Common myeloid progenitor, CD34-positive (primary cell): ENCODE results near the gene MEGF11.
A peak's percentile ranks its signal among the peaks of the same experiment; 100 is the strongest.

Experiments
- CTCF ChIA-PET: fragments of 350-600 bp; sonication (Branson Sonifier 250); formaldehyde crosslinking; loops from one replicate; lab custom pipeline; 2021; ENCODE audit warnings: antibody characterized with exemption; lab: Charles Lee
- POLR2A ChIA-PET: fragments of 350-600 bp; sonication (Branson Sonifier 250); formaldehyde crosslinking; loops from one replicate; lab custom pipeline; 2021; ENCODE audit warnings: antibody characterized with exemption; lab: Charles Lee
- DNase-seq, 3 donors: peaks; one replicate each; pipeline versions ENCODE4 v3.0.0 to v3.0.0-alpha.2; 2013
- H3K27ac ChIP-seq, 2 experiments: 1 replicate in 1 of 2; 2 replicates in 1 of 2; pipeline ENCODE4 v1.7.0; 2013; ENCODE audit warnings: inconsistent platforms in 2 of 2, low read length in 2 of 2, mild to moderate bottlenecking in 2 of 2, low read depth in 1 of 2, moderate library complexity in 1 of 2; ENCODE audit not compliant: severe bottlenecking in 2 of 2, insufficient read depth in 1 of 2, poor library complexity in 1 of 2
- H3K27me3 ChIP-seq, 5 experiments: replicated peaks in 2 of 5; 1 replicate in 3 of 5; 2 replicates in 2 of 5; pipeline versions ENCODE4 v1.6.1 to v1.7.0; 2013; ENCODE audit warnings: low read length in 4 of 5, mild to moderate bottlenecking in 2 of 5, moderate library complexity in 2 of 5, inconsistent platforms in 1 of 5; ENCODE audit not compliant: insufficient read depth in 5 of 5, control insufficient read depth in 4 of 5
- H3K36me3 ChIP-seq, 4 experiments: 1 replicate in 2 of 4; 2 replicates in 2 of 4; pipeline versions ENCODE4 v1.6.1 to v1.7.0; 2013; ENCODE audit warnings: low read length in 3 of 4, control low read depth in 1 of 4, mild to moderate bottlenecking in 1 of 4; ENCODE audit not compliant: control insufficient read depth in 4 of 4, insufficient read depth in 4 of 4
- H3K4me1 ChIP-seq, 4 experiments: 1 replicate in 3 of 4; 2 replicates in 1 of 4; pipeline versions ENCODE4 v1.6.1 to v1.7.1; 2013; ENCODE audit warnings: low read length in 3 of 4, mild to moderate bottlenecking in 3 of 4, control low read depth in 1 of 4, inconsistent platforms in 1 of 4, moderate library complexity in 1 of 4; ENCODE audit not compliant: control insufficient read depth in 4 of 4, insufficient read depth in 4 of 4; ENCODE audit errors: control extremely low read depth in 1 of 4
- H3K4me3 ChIP-seq, 7 experiments: 1 replicate in 4 of 7; 2 replicates in 3 of 7; pipeline versions ENCODE4 v1.5.1 to v1.7.0; 2013; ENCODE audit warnings: mild to moderate bottlenecking in 7 of 7, low read length in 6 of 7, moderate library complexity in 6 of 7, inconsistent platforms in 2 of 7, low read depth in 2 of 7, control low read depth in 1 of 7; ENCODE audit not compliant: insufficient read depth in 4 of 7, control insufficient read depth in 1 of 7; ENCODE audit errors: extremely low read depth in 1 of 7
- H3K9me3 ChIP-seq, 5 experiments: 1 replicate in 4 of 5; 2 replicates in 1 of 5; pipeline versions ENCODE4 v1.6.1 to v1.7.1; 2013; ENCODE audit warnings: low read length in 4 of 5, mild to moderate bottlenecking in 2 of 5, inconsistent platforms in 1 of 5, low read depth in 1 of 5, moderate library complexity in 1 of 5; ENCODE audit not compliant: control insufficient read depth in 4 of 5, insufficient read depth in 2 of 5; ENCODE audit errors: control extremely low read depth in 1 of 5
- WGBS: methylation state at CpG from one replicate; pipeline ENCODE4 v1.1.5; 2013; ENCODE audit not compliant: insufficient coverage; 5-methylcytosine and 5-hydroxymethylcytosine counted together

Gene MEGF11

GRCh38 chr15:66288093-66288492, 34.5 kb upstream of the MEGF11 start:
- DNase-seq, result no peak
- ChIA-PET POLR2A (no interaction called here), CTCF (interaction anchor here (0.5 to 1.9 kb wide), 10 partner anchors 11 to 692 kb away, joined by 3 to 8 read pairs (median 3); no protein-coding TSS in a partner anchor)
- H3K9me3 ChIP-seq, result no peaks in the 10 kb centered on the region
- H3K36me3 ChIP-seq, result peaks cover 0 to 4% (median 0%) of the 10 kb centered on the region in 4 experiments
- H3K4me3 ChIP-seq, result no peak overlapping the region
- H3K27me3 ChIP-seq, result no peaks in the 10 kb centered on the region
- H3K27ac ChIP-seq, result no peak overlapping the region
- peaks cover 9 to 28% (median 18%) of the 10 kb centered on the region in 4 experiments for H3K4me1 ChIP-seq

- H3K27me3 ChIP-seq, result no peaks in the 10 kb centered on the region
- POLR2A ChIA-PET, result no interaction called here
- no CpG with 5 or more reads among the region's 6 CpGs for WGBS
- CTCF ChIA-PET, result interaction anchor here (0.5 to 1.9 kb wide), 9 partner anchors 17 to 692 kb away, joined by 3 to 8 read pairs (median 3); no protein-coding TSS in a partner anchor
- no peak overlapping the region for H3K27ac ChIP-seq
- H3K4me1 ChIP-seq, result peaks cover 7 to 24% (median 14%) of the 10 kb centered on the region in 4 experiments
- peak in 2 of 3 donors; percentile 49 to 57 for DNase-seq
- no peak overlapping the region for H3K4me3 ChIP-seq
- peaks cover 0 to 4% (median 0%) of the 10 kb centered on the region in 4 experiments for H3K36me3 ChIP-seq
- H3K9me3 ChIP-seq, result no peaks in the 10 kb centered on the region
Observed at GRCh38 chr15:66287461-66288057, 34.0 kb upstream of the MEGF11 start.

GRCh38 chr15:66285533-66286280, 32.2 kb upstream of the MEGF11 start:
- peak; percentile 62 to 81 (median 78) for DNase-seq
- POLR2A ChIA-PET, result no interaction called here
- Histone ChIP-seq H3K9me3 (no peaks in the 10 kb centered on the region), H3K4me3 (no peak overlapping the region), H3K4me1 (peaks cover 0 to 14% (median 9%) of the 10 kb centered on the region in 4 experiments), H3K27ac (no peak overlapping the region), H3K36me3 (peaks cover 0 to 4% (median 0%) of the 10 kb centered on the region in 4 experiments), H3K27me3 (no peaks in the 10 kb centered on the region)
- CTCF ChIA-PET, result interaction anchor here (0.6 to 0.9 kb wide), 3 partner anchors 71 to 369 kb away, joined by 3 read pairs; no protein-coding TSS in a partner anchor
- 58% methylated on average over 5 of the region's 6 CpGs for WGBS

- no peak for DNase-seq
- CTCF ChIA-PET, result no interaction called here
- H3K27ac ChIP-seq, result no peak overlapping the region
- POLR2A ChIA-PET, result interaction anchor here (1.2 kb wide), 1 partner anchor 10 kb away, joined by 3 read pairs; the partner anchor contains the start of gene DIS3L
- H3K27me3 ChIP-seq, result peaks cover 0 to 3% (median 0%) of the 10 kb centered on the region in 5 experiments
- no peaks in the 10 kb centered on the region for H3K9me3 ChIP-seq
- H3K4me3 ChIP-seq, result no peak overlapping the region
- no CpG with 5 or more reads among the region's 3 CpGs for WGBS
- H3K36me3 ChIP-seq, result peaks cover 0 to 4% (median 0%) of the 10 kb centered on the region in 4 experiments
- H3K4me1 ChIP-seq, result peaks cover 0 to 14% (median 7%) of the 10 kb centered on the region in 4 experiments
Observed at GRCh38 chr15:66284271-66284670, 30.7 kb upstream of the MEGF11 start.

- 98% methylated on average over 6 of the region's 6 CpGs for WGBS
- Histone ChIP-seq H3K9me3 (peaks cover 0 to 1% (median 0%) of the 10 kb centered on the region in 5 experiments), H3K4me3 (no peak overlapping the region), H3K36me3 (no peaks in the 10 kb centered on the region), H3K4me1 (no peaks in the 10 kb centered on the region), H3K27me3 (peaks cover 0 to 3% (median 0%) of the 10 kb centered on the region in 5 experiments), H3K27ac (no peak overlapping the region)
- DNase-seq, result no peak
- CTCF ChIA-PET, result interaction anchor here (0.5 kb wide), 1 partner anchor 293 kb away, joined by 3 read pairs; no protein-coding TSS in a partner anchor
- POLR2A ChIA-PET, result no interaction called here
Observed at GRCh38 chr15:66278671-66279070, 25.1 kb upstream of the MEGF11 start.

GRCh38 chr15:66278056-66278455, 24.5 kb upstream of the MEGF11 start:
- ChIA-PET CTCF (no interaction called here), POLR2A (interaction anchor here (0.6 kb wide), 1 partner anchor 108 kb away, joined by 6 read pairs; no protein-coding TSS in a partner anchor)
- WGBS, result 100% methylated on average over 6 of the region's 6 CpGs
- H3K27me3 ChIP-seq, result peaks cover 0 to 3% (median 0%) of the 10 kb centered on the region in 5 experiments
- peaks cover 0 to 1% (median 0%) of the 10 kb centered on the region in 5 experiments for H3K9me3 ChIP-seq
- H3K4me3 ChIP-seq, result no peak overlapping the region
- no peaks in the 10 kb centered on the region for H3K36me3 ChIP-seq
- H3K4me1 ChIP-seq, result no peaks in the 10 kb centered on the region
- no peak for DNase-seq
- no peak overlapping the region for H3K27ac ChIP-seq
